Thyroid gland (tissue), 4 donors: Measurements from ENCODE around the gene KCTD21. TPM values are rescaled to one million over a fixed set of nuclear protein-coding genes. Genes with fewer than 3 reads are reported as not detected.

ENCODE experiments used
- DNase-seq, 2 donors: peaks; one replicate each; pipeline ENCODE4 v3.0.0-alpha.2; 2019
- H3K27ac ChIP-seq, 3 donors: fragments of 200-600 bp; sonication (generic); 1 replicate in 2 of 3; 2 replicates in 1 of 3; pipeline ENCODE4 v1.5.1; 2016 to 2019; ENCODE audit warnings: mild to moderate bottlenecking in 1 of 3, moderate library complexity in 1 of 3
- H3K27me3 ChIP-seq: fragments of 200-600 bp; sonication (generic); one replicate; pipeline ENCODE4 v1.5.1; 2019
- H3K36me3 ChIP-seq, 2 donors: fragments of 200-600 bp; sonication (generic); one replicate each; pipeline ENCODE4 v1.5.1; 2016 to 2019
- H3K4me1 ChIP-seq, 2 donors: fragments of 200-600 bp; sonication (generic); one replicate each; pipeline ENCODE4 v1.5.1; 2017 to 2019
- H3K4me3 ChIP-seq, 3 donors: fragments of 200-600 bp; sonication (generic); replicated peaks in 1 of 3; 1 replicate in 2 of 3; 2 replicates in 1 of 3; pipeline ENCODE4 v1.5.1; 2016; ENCODE audit warnings: mild to moderate bottlenecking in 1 of 3
- H3K9me3 ChIP-seq: fragments of 200-600 bp; sonication (generic); one replicate; pipeline ENCODE4 v1.5.1; 2017
- POLR2A ChIP-seq, 2 donors: fragments of 450-650 bp; IDR thresholded peaks; one replicate each; pipeline ENCODE4 v1.6.1; 2017; ENCODE audit warnings: antibody characterized with exemption in 2 of 2, mild to moderate bottlenecking in 2 of 2, moderate library complexity in 1 of 2
- WGBS, 2 donors: methylation state at CpG; one replicate each; pipeline ENCODE4 v1.1.5; 2017; 5-methylcytosine and 5-hydroxymethylcytosine counted together
- intact Hi-C: fragments of 100-400 bp; cut with DNase I; formaldehyde crosslinking; loops from one replicate; pipeline ENCODE4 v1.15.1; 2023
- total RNA-seq, 4 donors: library from RNA; depleted of rRNA; stranded (reverse); fragments of >200 nt; gene quantifications; one replicate each; pipeline ENCODE4 v1.2.3, GENCODE V29; 2016
- TF ChIP-seq, protein P1 (sequence below), 6 experiments: fragments of 200-600 bp in 3 of 6; fragments of 450-650 bp in 3 of 6; sonication (generic) in 3 of 6; IDR thresholded peaks; one replicate each; pipeline ENCODE4 v1.5.1; 2016 to 2019; ENCODE audit warnings: antibody characterized with exemption in 6 of 6, mild to moderate bottlenecking in 2 of 6, inconsistent platforms in 1 of 6, moderate library complexity in 1 of 6

KCTD21 gene
- total RNA-seq, 4 donors from 2014 or later = 16.6 to 23.4 (median 17.0) TPM

DNA sequence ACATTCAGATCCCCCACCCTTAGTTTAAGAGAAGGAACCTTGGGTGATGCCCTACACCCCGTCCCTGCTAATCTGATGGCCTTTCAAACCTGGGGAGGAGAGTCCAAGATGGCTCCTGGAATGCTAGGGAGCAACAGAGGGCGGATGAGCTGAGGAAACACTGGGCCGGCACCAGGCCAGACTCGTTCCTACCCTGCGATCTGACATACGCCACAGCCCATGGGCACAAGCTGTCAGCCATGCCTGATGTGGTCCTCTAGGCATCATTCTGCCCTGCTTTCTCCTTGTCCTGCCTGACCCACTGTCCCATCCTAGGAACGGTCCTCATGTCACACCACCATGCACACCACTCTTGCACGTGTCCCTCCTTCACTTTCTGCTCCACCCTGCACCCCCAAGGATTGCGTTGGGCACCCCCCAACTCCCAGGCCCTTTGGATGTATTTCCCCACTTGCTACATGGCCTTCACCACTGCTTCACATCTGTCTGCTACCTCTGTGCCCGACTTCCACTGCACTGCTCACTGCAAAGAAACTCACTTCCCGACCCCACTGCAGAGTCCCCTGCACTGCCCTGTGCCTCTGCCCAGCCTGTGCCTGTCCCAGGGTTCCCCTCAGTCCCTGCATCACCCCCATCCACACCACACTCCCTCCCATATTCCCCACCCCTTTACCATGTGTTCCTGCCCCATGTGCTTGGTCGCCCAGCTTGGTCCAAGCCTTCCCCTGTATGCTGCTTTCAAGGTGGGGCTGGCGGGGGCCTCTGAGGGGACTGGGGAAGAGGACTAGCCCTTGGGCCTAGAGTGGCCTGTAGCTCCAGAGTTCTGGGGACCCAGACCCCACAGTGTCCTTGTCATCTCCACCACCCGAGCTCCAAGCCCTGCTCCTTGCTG lies 29.5 kb upstream of the KCTD21 start:
- H3K36me3 ChIP-seq = peaks cover 12 to 14% of the 10 kb centered on the region in 2 donors
- H3K9me3 ChIP-seq = no peaks in the 10 kb centered on the region
- no peaks in the 10 kb centered on the region for H3K4me1 ChIP-seq
- intact Hi-C loops = loop anchor here (10.0 kb wide), 1 partner anchor 347 kb away; no protein-coding TSS in a partner anchor
- no peak overlapping the region for H3K27ac ChIP-seq
- TF ChIP-seq, protein P1, sequence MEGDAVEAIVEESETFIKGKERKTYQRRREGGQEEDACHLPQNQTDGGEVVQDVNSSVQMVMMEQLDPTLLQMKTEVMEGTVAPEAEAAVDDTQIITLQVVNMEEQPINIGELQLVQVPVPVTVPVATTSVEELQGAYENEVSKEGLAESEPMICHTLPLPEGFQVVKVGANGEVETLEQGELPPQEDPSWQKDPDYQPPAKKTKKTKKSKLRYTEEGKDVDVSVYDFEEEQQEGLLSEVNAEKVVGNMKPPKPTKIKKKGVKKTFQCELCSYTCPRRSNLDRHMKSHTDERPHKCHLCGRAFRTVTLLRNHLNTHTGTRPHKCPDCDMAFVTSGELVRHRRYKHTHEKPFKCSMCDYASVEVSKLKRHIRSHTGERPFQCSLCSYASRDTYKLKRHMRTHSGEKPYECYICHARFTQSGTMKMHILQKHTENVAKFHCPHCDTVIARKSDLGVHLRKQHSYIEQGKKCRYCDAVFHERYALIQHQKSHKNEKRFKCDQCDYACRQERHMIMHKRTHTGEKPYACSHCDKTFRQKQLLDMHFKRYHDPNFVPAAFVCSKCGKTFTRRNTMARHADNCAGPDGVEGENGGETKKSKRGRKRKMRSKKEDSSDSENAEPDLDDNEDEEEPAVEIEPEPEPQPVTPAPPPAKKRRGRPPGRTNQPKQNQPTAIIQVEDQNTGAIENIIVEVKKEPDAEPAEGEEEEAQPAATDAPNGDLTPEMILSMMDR (IDR thresholded peaks at IDR 0.05) = no peak
- TF ChIP-seq POLR2A (IDR thresholded peaks at IDR 0.05) = no peak
- WGBS, 2 donors = 94% methylated on average over 14 of the region's 14 CpGs
- H3K27me3 ChIP-seq = no peaks in the 10 kb centered on the region
- H3K4me3 ChIP-seq = no peak overlapping the region
- no peak for DNase-seq

DNA sequence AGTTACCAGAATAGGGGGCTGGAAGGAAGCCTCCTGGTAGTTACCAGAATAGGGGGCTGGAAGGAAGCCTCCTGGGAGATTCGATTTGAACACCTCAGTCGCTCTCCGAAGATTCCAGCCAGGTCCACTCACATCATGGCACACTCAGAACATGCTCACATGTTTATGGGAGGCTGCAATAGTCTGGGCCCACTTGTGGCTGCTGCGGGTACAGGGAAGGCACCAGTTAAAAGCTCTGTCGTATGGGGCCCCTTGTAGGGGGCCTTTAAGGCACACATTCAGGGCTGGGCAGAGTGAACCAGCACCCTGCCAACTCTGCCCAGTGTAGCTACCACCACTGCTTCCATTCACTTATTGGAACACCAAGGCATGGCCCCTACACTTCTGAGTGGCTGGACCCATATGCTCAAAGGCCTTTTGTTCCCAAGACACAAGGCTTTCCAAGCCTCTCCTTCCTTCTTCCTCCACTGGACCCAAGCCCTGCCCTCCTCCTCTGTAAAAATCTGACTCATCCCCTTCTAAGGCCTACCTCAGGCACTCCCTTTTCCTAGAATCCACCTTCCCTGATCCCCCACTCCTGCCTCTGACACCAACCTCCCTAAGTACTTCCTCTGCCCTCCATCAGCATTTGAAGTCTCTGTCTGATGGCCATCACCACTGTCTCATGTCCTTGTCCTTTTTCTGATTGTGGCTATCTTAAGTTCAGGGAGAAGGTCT lies 28.3 kb upstream of the KCTD21 start:
- Histone ChIP-seq H3K36me3 (peaks cover 9 to 13% of the 10 kb centered on the region in 2 donors), H3K9me3 (no peaks in the 10 kb centered on the region), H3K27me3 (no peaks in the 10 kb centered on the region), H3K4me1 (no peaks in the 10 kb centered on the region), H3K27ac (no peak overlapping the region), H3K4me3 (no peak overlapping the region)
- intact Hi-C loops = loop anchor here (10.0 kb wide), 1 partner anchor 348 kb away; no protein-coding TSS in a partner anchor
- no peak for DNase-seq
- 87 to 93% methylated on average over 5 of the region's 5 CpGs for WGBS, 2 donors
- TF ChIP-seq POLR2A (IDR thresholded peaks at IDR 0.05) = no peak
- TF ChIP-seq, protein P1 (IDR thresholded peaks at IDR 0.05) = no peak

DNA sequence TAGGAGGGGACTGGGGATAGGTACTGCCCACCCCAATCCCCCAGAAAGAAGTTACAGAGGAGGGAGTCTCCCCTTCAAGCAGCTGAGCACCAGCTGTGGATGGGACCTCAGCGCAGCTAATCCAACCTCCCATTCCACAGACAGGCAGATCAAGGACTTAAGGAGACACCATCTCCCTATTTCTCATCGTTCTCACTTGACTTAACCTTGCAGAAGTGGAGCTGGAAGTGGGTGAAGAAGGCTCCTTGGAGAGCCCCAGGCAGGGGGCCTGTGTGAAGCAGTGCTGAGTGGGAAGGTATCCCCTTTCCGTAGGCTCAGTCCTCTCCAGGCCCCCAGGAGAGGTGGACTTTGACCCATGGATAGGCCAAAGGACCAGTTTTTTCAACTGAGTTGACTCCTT lies 27.6 kb upstream of the KCTD21 start:
- 85 to 88% methylated on average over 2 to 3 of the region's 3 CpGs for WGBS, 2 donors
- Histone ChIP-seq H3K9me3 (no peaks in the 10 kb centered on the region), H3K27ac (no peak overlapping the region), H3K27me3 (no peaks in the 10 kb centered on the region), H3K4me3 (no peak overlapping the region), H3K36me3 (peaks cover 2 to 13% of the 10 kb centered on the region in 2 donors), H3K4me1 (no peaks in the 10 kb centered on the region)
- DNase-seq = no peak
- intact Hi-C loops = loop anchor here (10.0 kb wide), 1 partner anchor 349 kb away; no protein-coding TSS in a partner anchor
- TF ChIP-seq POLR2A (IDR thresholded peaks at IDR 0.05) = no peak
- TF ChIP-seq, protein P1 (IDR thresholded peaks at IDR 0.05) = no peak

DNA sequence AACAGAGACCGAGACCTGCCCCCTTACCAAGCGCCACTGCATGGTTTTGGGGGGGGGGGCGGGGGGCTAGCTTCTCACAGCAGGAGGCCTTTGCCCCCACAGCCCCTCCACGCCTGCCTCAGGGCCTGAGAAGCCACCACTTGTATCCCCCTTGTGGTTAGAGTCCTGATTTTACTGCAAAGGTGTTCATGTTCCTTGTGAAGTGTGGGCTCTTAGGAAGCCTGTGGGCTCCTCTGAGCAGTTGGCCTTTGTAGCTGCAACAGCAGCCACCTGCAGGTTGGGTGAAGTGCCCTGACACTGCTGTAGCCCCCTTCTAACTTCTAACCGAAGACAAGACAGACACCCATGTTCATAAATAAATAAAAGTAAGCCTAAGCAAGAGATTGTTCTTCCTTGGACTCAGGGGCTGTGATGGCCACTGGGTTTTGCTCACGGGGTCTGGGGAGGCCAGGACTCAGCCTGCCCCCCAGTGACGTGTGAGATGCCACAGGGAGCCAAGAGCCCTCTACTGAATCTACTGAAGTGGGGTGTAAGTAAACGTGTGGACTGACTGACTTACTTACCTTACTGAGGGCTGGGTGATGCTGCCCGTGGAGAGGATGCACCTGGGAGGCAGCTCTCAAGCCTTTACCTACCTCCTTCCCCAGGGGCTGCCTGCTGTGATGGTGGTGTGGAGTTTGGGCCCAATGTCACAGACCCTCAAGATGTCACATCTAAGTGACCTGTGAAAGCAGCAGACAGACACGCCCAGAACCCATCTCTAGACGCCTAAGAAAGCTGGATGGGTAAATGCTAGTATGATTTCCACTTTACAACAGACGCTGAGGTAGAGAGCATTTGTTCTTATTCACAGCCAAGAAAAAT lies 26.1 kb upstream of the KCTD21 start:
- DNase-seq = no peak
- no peak for TF ChIP-seq POLR2A (IDR thresholded peaks at IDR 0.05)
- TF ChIP-seq, protein P1 (IDR thresholded peaks at IDR 0.05) = no peak
- Histone ChIP-seq H3K27ac (no peak overlapping the region), H3K27me3 (no peaks in the 10 kb centered on the region), H3K4me1 (no peaks in the 10 kb centered on the region), H3K9me3 (no peaks in the 10 kb centered on the region), H3K4me3 (no peak overlapping the region), H3K36me3 (peaks cover 8 to 24% of the 10 kb centered on the region in 2 donors)
- WGBS, 2 donors = 81 to 94% methylated on average over 9 to 12 of the region's 12 CpGs
- intact Hi-C loops = loop anchor here (10.0 kb wide), 1 partner anchor 350 kb away; no protein-coding TSS in a partner anchor
